Transverse colon (tissue), 3 donors: Measurements from ENCODE around the gene UNCX.

Experiments
- CTCF ChIP-seq, 5 experiments: fragments of 200-600 bp in 3 of 5; fragments of 450-650 bp in 2 of 5; sonication (generic) in 3 of 5; IDR thresholded peaks; 1 replicate in 2 of 5; 2 replicates in 3 of 5; pipeline ENCODE4 v1.5.1; 2016 to 2017; ENCODE audit warnings: antibody characterized with exemption in 5 of 5, inconsistent platforms in 3 of 5, mild to moderate bottlenecking in 2 of 5, moderate library complexity in 1 of 5
- EP300 ChIP-seq: sonication (generic); formaldehyde crosslinking; IDR thresholded peaks from one replicate; pipeline ENCODE4 v1.6.1; 2017; ENCODE audit warnings: antibody characterized with exemption, low read depth
- POLR2A ChIP-seq: fragments of 450-650 bp; IDR thresholded peaks from one replicate; pipeline ENCODE4 v1.6.1; 2016; ENCODE audit warnings: antibody characterized with exemption, mild to moderate bottlenecking, moderate library complexity

GRCh38 chr7:1236831-1237701, 4.4 kb downstream of the UNCX start:
- TF ChIP-seq CTCF (IDR thresholded peaks at IDR 0.05) = no peak
- no peak for TF ChIP-seq POLR2A
- TF ChIP-seq EP300 = no peak
